ENCODE measurements around the gene ALLC.

Gene ALLC

DNA sequence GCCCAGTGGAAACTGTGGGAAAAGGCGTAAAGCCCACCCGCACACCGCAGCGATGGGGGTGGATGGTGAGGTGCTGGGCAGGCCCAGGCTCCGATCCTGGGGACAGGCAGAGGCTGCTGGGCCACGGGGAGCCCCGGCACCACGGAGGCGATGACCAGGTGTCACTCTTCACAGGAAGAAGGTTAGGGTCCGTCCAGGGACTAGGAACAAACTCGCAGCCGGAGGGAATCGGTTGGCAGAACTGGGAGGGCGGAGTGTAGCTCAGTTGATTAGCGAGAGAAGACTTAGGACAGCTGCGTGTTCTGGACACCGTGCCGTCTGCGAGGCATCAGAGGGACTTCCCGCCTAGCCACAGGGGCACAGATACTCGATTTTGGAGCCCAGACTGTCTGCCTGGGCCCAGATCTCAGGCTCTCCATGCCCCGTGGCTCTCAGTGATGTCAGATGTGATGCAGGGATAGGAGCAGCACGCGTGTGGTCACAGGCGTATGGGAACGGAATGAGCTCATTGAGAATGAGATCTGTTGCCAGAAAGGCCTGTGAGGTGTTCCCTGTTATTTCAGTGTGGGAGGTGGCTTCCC lies 16.1 kb upstream of the ALLC start:
- no peak for DNase-seq

- DNase-seq, result no peak
These were observed 15.3 kb upstream of the ALLC start for GRCh38 chr2:3642521-3643215.

- DNase-seq, result no peak
These were observed 14.4 kb upstream of the ALLC start for GRCh38 chr2:3643371-3644245.

GRCh38 chr2:3644246-3644525 lies 13.8 kb upstream of the ALLC start:
- DNase-seq, result no peak

DNA sequence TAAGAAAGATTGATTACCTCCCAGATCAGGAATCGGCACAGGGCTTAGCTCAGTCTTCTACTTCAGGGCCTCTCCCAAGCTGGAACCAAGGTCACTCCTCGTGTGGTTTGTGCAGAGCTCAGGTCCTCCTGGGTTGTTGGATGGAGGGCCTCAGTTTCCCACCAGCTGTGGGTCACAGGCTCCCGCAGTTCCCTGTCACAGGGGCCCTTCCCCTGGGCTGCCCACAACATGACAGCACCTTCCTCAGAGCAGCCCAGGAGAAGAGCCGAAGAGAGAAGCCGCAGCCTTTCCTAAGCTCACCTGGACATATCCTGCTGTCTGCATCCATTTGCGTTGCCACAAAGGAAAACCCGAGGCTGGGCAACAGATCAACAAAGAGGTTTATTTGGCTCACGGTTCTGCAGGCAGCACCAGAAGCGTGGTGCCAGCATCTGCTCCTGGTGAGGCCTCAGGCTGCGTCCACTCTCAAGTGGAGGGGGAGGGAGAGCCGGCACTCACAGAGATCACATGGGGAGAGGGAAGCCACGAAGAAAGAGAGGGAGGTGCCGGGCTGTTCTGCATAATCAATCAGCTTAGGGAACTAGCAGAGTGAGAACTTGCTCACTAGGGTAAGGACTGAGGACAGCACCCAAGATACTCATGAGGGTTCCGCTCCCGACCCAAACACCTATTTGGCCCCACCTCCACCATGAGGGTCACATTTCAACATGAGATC lies 13.0 kb upstream of the ALLC start:
- no peak for DNase-seq

DNA sequence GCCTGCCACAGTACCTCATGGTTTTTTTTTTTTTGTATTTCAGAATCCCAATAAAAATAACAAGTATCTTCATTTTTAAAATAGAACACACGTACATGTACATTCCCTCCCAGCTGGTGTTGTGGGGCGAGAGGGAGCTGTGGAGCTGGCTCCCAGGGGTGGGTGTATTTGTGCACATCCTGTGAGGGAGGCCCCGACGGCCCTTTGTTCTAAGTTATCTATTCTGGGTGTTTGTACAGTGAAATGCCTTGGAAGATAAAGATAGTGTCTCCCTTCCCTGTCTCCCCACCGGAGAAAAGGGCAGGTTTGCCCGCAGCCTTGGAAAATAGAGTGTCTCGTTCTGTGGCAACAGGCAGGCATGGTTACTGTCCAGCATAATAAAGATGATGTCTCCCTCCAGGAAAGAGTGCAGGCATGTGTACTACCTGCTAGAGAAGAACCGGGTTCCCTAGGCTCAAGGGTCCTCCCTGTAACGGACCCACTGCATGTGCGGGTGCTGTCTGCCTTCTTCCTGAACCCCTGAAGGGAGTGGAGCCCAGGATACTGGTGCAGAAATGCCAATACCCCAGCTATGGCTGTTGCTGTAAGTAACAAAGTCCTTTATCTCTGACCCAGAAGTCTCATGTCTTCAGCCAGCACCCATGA lies 12.1 kb upstream of the ALLC start:
- no peak for DNase-seq

DNA sequence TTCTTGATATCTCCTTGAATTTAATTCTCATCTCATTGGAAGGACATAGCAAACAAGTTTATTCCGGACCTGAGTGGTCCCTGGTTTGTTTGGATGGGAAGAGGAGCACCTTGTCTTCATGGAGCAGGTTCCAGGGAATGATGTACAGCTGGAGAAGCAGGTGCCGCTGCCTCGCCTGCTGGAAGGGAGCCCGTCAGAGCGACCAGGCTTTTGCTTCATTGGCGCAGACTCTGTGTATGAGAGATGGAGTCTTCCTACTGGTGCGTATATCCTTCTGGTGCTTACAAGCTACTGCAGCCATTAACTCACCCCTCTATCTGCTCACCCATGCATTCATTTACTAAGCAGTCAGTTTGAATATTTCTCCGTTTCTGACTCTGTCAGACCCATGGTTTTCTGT lies 11.6 kb upstream of the ALLC start:
- no peak for DNase-seq

DNA sequence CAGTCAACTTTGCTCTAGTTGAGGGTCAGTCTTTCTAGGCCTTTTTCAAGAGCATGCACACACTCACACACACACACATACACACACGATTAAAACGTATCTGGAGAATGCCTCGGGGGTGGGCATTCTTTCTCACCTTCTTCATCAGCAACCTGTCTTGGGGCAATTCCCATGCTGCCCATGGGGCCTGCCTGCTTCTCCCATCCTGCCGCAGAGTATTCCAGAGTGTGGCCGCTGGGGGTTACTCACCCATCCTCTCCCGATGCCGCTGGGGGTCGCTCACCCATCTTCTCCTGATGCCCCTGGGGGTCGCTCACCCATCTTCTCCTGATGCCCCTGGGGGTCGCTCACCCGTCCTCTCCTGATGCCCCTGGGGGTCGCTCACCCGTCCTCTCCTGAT lies 10.8 kb upstream of the ALLC start:
- DNase-seq, result no peak

GRCh38 chr2:3647831-3648651 lies 10.0 kb upstream of the ALLC start:
- no peak for DNase-seq

DNA sequence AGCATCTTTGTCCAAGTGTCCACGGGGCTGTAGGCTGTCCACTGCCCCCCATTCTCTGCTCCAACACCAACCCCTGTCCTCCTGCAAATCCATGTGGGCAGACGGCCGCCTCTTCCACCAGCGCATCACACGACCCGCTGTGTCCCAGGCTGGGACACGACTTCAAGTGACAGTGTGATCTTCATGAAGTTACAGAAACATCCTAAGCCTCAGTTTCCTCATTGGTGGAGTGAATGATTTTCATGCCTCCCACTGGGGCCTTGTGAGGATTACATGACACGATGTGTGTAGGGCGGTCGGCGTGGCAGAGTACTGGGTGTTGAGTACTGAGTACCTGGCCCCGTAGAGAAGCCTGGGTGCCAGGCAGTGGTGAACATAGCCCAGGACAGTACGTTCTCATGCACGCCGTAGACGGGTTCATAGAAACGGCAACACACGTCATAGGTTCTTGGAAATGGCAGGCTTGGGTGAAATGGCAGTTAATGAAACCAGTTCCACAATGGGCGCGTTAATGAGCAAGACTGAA lies 9.3 kb upstream of the ALLC start:
- DNase-seq, result no peak

- DNase-seq, result no peak
These were observed 8.4 kb upstream of the ALLC start for GRCh38 chr2:3649581-3649980.

DNA sequence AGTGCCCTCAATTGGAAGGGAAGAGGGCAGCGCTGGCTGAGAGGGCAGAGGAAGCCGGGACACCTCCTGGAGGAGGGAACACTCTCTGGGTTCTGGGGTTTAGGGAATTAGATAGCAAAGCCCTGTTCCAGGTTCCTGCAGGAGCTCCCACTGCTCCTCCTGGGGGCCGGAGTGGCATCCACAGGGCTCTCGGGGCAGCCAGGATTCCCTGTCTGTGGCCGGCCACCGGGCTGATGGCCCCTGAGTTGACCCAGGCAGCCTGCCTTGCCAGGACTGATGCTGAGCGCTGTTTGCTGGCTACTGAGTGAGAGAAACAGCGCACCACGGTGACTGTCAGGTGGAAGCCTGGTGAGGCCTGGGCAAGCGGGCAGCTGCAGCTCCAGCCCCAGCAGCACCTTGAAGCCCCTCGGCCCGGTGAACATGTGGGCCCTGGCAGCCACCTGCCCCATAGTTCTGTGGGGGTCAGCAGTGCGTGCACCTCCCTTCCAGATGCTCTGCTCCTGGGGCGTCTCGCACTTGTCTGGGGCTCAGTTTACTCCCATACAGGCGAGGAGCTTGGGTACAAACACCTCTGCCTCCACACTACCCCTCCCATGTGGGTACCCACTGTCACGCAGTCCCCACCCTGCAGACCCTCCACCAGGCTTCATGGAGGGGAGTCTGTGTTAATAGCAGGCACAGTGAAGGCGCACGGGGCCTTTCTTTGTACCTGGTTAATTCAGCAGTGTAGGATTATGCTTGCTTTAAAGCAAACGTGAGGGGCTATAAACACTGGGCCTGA lies 7.7 kb upstream of the ALLC start:
- DNase-seq, result no peak

DNA sequence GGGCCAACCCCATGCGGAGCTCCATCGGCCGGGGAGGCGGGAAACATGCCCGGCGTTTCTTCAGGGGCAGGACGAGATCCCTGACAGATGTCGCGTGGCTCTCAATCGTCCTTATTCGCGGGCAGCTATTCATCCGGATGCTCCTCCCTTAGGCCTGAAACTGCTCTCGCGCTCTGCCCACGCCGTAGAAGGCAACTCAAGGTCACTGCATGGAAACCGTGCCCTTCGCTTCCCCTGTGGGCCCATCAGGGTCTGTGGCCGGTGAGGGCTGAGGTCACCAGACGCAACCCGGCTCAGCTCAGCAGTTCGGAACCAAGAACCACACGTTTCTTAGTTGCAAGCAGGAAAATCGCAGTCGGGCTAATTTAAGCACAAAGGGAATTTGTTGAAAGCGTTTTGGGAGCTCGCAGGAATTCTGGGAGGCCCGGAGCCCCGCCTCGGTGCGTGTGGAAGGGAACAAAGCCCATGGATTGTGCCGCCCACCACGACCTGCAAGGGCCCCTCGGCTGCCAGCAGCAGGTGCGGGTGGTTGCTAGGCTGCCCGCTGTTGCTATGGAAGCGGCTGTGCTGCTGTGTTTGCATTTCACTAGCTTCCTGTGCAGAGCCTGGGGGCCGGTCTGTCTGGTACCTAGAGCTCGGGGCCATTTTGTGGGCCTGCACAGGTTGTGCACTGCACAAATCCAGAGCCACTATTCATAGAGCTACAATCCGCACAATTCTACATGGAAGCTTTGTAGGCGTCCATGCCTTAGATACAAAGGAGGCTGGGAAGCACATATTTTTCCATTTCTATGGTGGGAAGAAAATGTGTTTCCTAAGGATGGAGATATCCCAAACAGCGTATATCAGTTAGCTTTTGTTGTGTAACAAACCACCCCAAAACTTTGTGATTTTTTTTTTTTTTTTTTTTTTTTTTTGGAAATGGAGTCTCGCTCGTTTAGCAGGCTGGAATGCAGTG lies 6.0 kb upstream of the ALLC start:
- peak; percentile 90 to 92 for DNase-seq

GRCh38 chr2:3652896-3653625 lies 4.9 kb upstream of the ALLC start:
- no peak for DNase-seq

- DNase-seq, result no peak
These were observed 4.0 kb upstream of the ALLC start for GRCh38 chr2:3654011-3654410.

- DNase-seq, result no peak
These were observed 3.3 kb upstream of the ALLC start for GRCh38 chr2:3654531-3655225.

- DNase-seq, result no peak
These were observed 1.9 kb upstream of the ALLC start for GRCh38 chr2:3655871-3656761.
